Measurements from ENCODE around the gene DUSP16.
A peak's percentile ranks its signal among the peaks of the same experiment; 100 is the strongest.
"Not testable (repeated sequence)": the region's sequence is repeated elsewhere in the genome, so short reads cannot be mapped to it uniquely, and the experiment has no call there.

The DUSP16 gene, protein sequence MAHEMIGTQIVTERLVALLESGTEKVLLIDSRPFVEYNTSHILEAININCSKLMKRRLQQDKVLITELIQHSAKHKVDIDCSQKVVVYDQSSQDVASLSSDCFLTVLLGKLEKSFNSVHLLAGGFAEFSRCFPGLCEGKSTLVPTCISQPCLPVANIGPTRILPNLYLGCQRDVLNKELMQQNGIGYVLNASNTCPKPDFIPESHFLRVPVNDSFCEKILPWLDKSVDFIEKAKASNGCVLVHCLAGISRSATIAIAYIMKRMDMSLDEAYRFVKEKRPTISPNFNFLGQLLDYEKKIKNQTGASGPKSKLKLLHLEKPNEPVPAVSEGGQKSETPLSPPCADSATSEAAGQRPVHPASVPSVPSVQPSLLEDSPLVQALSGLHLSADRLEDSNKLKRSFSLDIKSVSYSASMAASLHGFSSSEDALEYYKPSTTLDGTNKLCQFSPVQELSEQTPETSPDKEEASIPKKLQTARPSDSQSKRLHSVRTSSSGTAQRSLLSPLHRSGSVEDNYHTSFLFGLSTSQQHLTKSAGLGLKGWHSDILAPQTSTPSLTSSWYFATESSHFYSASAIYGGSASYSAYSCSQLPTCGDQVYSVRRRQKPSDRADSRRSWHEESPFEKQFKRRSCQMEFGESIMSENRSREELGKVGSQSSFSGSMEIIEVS

DNA sequence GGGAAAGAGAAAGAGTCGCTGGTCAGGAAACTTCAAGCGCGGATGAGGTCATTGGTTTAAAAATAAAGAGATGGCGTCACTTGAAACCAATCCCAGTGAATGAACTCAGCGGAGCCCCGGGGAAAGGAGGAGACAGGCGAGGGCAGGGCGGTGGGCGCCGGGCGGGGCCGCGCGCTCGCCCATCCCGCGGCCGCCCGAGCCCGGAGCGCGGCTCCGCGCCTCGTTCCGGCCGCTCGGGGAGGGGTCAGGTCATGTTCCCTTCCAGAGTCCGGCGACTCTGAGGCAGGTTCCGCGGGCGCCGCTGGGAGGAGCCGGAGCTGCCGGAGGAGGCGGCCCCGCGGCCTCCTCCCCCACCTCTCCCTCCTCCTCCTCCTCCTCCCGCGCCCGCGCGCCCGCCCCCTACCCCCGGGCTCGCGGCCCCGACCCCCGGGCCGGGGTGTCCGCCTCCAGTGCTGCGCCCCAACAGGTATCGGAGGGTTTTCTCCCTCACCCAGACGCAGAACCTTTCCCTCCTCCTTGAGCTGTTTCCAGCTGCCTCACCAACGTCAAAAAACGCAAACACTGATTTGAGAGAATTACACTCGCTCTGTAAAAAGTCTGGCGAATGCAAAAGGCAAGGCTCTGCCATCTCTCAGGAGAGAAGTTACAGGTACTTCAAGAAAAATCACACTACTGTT lies at the start of gene DUSP16:
Gene DUSP16 (minus strand): TSS at position 279 of the 677 bp plus-strand sequence. CDS start 41,765 bp downstream, outside the sequence.
- peak; percentile 40 to 59 (median 46) for DNase-seq

DNA sequence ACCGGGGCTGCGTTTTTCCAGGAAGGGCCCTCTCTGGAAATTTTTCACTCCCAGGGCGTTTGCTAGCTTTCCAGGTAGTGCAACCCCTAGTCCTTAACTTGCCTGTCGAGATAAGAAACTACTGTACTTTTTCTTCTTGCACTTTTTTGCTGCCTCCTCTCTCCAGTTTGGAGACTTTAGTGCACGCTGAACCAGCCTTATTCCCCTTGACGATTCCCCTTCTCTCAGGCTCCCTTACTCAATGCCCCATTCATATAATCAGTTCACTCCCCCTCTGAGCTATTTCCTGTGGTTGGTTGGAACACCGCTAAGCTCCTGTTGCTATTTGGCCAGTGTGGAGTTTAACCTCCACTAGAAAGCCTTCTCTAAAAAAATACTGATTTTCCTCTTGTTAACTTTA lies 49.7 kb upstream of the DUSP16 start:
- no peak for DNase-seq

DNA sequence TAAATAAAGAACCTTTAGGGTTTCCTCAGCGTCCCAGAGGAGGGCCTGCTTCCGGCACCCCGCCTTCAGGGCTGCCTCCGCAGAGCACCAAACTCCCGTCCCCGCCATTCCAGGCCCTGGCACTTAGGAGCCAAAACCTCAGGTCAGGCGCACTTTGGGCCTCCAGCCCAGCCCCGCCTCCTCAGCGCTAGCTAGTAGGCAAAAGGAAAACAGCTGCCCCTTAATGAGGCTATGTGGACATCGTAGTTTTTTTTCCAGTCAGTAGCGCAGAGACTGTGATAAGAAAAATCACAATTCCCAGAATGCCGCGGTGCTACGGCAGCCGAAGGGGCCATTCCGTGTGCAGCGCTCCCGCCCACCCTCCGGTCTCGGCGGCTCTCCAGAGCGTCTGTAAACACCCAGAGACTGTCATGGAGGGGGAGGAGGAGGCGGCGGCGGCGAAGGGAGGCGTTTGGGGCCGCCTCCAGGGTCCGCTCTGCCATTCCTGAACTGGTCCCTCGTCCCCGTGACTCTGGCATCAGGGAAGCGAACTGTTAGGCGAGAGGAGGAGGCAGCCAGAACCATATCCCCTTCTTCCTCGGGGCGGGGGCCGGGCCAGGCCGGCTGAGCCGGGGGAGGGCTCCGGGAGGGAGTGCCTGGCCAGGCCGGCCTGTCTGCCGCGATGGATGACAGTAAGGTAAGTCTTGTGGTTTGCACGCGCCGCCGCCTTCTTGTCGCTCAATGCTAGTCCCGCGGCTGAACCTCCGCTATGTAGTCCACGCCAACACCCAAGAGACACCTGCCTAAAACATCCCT lies 49.0 kb upstream of the DUSP16 start, which contains the start of gene CREBL2:
Gene CREBL2 (plus strand): TSS at position 365 of the 795 bp plus-strand sequence. CDS start 297 bp downstream, at position 662.
- DNase-seq = peak; percentile 52 to 68 (median 66)

DNA sequence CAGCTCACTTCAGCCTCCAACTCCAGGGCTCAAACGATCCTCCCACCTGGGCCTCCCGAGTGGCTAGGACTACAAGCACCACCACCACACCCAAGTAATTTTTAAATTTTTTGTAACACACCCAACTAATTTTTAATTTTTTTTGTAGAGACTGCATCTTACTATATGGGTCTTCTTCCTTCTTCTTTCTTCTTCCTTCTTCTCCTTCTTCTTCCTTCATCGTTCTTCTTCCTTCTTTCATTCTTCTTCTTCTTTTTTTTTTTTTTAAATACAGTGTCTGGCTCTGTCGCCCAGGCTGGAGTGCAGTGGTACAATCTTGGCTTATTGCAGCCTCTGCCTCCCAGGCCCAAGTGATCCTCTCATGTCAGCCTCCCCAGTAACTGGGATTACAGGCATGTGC lies 48.0 kb upstream of the DUSP16 start:
- DNase-seq = no peak

DNA sequence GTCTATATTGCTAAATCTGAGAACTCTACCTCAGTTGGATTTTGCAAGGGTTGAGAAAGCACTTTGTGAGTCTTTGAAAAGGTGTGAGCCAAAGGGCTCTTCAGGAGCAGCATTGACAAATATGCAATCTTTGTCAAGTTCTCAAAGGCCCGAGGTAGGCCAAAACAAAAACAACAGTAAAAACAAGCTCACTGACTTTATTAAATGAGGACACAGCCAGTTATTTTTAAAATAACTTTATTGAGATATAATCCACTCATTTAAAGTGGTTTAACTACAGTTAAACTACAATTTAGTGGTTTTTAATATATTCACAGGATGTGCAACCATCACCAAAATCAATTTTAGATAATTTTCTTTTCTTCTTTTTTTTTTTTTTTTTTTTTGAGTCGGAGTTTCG lies 47.0 kb upstream of the DUSP16 start:
- DNase-seq = no peak

DNA sequence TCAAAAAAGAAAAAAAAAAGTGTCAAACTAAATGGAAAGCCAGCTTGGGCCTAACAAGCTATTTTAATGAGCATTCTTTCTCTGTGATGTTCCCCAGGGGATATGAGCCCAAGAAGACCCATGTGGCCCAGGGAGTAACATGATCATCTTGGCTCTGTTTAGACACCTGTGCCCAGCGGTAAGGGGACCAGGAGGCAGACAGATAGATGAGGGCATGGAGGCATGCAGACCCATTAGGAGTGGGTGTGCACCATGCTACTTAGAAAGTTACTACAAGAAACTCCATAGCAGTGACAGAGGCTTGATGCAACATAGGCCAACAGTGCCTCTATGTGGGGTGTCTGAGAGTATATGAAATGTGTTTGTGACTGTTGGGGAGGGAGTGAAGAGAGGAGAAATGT lies 45.9 kb upstream of the DUSP16 start:
- no peak for DNase-seq

DNA sequence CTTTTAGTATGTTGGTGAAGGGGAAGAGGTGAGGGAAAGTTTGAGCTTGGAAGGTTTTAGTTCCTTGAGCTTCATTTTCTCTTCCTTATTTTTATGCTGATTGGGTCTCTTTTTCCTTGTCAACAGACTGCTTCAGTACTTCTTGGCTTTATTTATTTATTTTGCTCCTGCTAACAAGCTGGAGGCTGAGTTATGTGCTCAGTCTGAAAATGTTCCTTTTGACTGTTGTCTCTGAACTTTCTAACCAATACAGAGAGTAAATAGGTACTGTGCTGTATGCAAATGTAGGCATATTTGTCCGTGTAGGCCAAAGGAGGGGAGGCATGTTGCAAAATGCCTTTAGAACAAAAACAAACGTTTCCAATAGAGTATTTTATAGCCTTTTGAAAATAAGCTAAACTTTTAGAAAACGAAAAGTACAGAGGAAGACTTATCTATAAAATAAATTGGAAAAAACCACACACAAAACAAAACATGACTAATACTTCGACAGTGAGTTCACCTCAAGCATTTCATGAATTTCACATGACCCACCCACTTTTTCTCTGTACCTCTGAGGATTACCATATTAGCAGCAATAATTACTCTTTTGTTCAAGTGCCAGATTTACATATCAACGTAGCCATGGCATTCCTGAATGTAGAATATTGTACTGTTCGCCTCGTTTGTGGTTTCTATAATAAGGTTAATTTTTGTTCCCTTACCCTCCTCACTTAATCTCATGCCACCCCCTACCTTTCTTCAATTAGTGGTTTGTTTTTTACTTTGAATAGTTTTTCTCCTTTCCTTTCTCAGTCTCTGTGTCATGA lies 44.3 kb upstream of the DUSP16 start:
- DNase-seq = no peak

DNA sequence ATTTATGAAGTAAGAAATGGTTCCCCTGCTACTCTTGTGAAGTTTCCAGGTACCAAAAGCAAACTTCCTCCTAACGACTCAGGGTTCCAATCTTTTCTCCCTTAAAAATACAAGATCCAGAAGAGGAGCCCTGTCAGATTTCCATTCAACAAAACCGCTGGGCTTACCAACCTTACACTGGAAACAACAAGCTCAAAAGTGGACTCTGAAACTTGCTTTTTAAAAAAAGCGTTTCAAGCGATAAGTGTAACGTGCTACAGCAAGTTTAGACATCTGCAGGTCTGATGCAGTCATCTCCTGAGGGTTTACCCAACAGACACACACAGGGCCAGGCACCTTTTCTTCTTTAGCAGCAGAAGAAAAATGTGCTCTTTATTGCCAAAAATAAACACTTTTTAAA lies 42.1 kb upstream of the DUSP16 start:
- DNase-seq = no peak

DNA sequence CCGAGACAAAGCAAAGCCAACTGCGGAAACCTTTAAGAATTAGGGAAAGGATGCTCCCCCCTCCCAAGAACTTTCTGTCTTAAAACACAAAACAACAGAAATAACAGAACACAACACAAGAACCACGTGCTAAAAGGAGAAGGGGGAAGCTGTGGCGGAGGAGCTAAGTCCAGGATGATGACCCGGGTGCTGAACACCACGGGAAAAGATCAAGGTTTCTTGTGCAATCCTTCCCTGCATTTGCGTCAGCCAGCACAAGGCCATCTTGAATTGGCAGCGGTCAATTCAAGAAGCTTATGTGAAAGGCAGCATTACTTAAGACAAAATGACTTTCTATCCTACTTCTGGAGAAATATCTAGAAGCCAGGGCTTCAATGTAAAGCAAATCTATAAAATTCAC lies 38.0 kb upstream of the DUSP16 start:
- DNase-seq = no peak

DNA sequence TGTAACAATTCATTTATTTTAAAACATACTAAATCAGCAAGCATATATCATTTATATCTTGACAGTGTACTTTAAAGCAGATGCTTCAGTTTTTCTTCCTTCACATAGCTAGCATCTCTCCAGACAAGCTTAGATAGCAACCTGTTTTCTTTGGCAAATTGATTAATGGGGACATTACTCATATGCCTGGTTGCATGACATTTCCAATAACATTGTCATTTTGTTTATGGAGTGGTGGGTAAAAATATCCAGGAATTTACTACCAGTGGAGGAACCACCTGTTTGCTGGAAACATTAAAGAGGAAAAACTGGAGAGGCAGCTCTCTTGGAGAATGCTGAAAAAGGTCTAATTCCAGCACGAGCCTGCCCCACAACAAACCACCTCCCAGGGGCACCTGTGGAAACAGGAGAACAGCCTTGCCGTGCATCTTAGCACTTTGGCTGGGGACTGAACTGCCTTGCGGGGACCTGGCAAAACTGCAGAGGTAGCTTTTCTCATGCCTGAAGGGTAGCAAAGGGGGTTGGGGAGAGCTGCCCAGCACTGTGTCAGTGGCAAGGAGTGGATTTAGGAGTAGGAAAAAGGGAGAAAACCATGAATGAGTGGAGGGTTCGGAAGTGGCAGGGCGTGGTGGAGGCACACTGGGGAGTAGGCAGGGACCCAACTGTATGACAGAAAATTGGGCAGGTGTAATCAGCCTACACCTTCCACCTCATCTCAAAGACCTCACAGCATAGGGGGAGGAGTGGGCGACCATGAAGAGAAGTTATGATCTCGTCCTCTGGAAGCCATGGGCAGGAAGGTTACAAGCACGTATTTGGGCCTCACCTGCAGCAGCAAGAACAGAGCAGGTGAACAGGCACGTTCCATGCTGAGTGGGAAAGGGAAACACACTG lies 37.3 kb upstream of the DUSP16 start:
- no peak for DNase-seq

DNA sequence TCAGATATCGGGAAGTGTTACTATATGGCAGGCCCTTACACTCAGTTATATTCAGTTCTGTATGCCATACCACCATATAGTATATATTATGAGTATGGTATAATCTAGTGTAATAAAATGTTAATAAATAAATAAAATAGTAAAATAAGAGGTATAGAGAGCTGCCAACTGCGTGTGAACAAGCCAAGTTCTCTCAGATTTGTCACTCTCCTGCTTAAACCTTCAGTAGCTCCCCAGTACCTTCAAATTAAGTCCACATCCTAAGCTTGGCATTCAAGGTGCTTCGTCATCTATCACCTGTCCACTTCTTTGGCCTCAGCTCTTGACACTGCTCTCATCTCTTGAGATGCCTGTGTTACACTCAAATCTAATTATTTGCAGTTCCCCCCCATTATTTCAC lies 36.2 kb upstream of the DUSP16 start:
- DNase-seq = no peak

DNA sequence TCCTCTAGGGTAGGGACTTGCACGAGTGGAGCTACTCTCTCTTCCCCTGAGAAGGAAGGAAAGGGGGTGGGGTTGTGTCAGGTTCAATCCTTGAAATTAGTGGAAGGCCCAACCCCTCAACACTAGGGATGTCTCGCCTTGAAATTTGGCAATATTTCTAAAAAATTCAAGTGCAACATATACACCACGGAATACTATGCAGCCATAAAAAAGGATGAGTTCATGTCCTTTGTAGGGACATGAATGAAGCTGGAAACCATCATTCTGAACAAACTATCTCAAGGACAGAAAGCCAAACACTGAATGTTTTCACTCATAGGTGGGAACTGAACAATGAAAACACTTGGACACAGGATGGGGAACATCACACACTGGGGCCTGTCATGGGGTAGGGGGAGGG lies 33.9 kb upstream of the DUSP16 start:
- DNase-seq = not testable (repeated sequence)

DNA sequence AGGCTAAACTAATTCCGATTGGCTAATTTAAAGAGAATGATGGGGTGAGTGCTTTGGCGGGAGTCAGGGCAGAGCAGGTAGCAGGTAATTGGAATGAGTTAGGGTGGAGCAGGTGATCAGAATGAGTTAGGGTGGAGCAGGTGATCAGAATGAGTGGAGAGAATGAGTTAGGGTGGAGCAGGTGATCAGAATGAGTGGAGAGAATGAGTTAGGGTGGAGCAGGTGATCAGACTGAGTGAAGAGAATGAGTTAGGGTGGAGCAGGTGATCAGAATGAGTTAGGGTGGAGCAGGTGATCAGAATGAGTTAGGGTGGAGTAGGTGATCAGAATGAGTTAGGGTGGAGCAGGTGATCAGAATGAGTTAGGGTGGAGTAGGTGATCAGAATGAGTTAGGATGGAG lies 33.3 kb upstream of the DUSP16 start:
- DNase-seq = not testable (repeated sequence)

DNA sequence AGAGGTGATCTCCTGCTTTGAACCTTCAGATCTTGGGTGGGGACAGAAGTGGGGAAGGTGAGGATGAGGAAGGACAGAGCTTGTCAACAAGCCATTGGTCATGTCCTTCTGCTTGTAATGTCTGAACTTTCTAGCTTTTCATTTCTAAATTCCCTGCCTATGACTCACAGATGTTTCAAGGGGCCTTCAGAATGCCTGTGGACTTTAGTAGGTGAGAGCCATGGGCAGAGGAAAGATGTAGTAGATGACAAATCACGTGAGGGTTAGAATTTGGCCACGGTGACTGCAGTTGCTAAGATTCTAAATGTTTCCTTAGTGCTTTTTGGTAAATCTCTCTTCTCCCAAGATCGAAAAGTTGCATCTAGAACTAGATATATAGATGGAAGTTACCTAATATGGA lies 30.3 kb upstream of the DUSP16 start:
- no peak for DNase-seq

DNA sequence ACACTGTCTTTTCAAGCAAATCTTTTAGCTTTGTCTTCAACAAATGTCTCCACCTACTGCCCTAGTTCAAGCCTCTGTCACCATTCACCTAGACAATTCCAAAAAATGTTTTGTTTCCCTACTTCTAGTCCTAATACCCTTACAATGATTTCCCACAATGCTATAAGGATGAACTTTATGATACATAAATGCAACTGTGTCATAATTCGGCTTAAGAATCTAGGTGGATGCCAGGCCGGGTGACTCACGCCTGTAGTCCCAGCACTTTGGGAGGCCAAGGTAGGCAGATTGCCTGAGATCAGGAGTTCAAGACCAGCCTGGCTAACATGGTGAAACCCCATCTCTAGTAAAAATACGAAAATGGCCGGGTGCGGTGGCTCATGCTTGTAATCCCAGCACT lies 28.3 kb upstream of the DUSP16 start:
- no peak for DNase-seq

DNA sequence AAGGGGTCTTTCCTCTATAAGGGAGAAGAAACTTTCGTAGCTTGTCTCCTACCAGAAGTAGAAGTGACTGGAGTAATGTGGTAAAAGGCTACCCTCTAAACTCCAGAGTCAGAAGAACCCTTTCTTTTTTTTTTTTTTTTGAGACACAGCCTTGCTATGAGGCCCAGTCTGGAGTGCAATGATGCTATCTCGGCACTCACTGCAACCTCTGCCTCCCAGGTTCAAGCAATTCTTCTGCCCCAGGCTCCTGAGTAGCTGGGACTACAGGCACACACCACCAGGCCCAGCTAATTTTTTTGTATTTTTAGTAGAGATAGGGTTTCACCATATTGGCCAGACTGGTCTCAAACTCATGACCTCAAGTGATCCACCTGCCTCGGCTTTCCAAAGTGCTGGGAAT lies 25.8 kb upstream of the DUSP16 start:
- not testable (repeated sequence) for DNase-seq

DNA sequence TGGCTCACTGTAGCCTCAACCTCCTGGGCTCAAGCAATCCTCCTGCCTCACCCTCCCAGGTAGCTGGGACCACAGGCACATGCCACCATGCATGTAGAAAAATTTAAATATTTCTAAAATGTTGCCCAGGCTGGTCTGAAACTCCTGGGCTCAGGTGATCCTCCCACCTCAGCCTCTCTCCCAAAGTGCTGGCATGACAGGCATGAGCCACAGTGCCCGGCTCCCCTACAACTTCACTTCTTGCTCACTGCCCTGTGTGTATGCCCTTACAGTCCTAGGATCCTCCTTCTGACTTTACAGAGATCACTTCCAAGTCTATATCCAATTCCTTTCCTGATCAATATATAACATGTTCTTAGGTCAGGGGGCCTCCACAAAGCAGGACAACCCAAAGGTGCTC lies 25.2 kb upstream of the DUSP16 start:
- no peak for DNase-seq

DNA sequence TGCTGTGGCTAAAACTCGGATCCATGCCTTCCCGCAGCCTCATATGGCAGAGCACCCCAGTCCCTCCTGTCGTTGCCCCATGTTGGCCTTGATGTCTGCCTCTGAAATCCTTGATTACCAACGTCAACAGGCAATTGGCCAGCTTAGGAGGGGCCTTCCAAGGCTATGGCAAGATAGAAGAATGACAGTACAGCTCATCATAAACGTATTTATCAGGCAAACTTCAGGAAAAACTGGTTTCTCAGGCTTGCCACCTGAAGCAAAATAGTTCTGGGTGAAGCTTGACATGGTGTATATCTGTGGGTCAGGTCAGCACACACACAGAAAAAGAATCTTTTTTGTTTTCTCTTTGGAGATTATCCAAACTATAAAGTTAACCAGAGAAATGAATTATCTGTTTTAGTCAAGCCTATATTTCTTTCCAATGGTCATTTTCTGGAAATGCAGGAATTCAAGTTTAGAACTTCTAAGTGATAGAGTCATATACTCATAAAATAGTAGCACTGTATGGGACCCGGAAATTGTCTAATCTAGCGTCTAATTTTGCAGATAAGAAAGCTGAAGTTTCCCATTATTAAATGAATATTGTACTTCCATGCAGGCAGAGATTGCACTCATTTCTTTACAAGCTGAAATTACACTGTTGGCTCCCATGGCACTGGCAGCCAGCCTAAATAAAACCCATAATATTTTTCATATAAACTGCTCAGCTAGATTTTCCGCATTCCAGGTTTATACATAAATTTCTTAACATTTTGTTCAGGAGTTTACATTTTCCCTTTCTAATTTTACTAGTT lies 24.4 kb upstream of the DUSP16 start:
- DNase-seq = no peak

DNA sequence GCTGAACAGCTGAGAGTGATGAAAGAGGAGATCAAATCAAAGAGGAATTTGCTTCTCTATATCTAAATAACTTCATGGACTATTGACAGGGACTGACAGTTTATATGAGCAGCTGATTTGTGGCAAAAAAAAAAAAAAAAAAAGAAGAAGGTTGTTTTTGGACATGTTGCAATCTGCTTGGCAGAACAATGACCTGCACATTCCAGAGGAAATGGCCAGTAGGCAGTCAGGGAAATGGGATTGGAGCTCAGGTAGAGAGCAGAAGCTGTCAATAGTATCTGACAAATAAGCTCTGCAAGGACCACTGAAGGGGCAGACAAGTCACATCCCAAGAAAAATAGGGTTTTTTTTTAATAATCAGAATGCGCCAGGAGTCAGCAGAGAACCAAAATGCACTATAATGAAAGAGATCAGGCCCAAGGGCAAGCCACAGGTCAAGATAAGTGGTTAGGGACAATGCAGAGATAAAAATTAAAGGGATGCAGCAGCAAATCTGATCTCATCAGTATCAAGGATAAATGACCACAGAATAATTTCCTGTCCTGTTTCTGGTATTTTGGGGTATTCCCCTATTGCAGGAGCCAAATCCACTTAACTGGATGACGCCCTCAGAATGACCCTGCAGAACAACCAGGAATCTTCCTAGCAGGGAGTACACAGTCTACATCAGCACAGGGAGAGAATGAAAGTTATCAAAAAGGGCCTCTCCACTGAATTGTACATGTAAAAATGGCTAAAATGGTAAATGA lies 22.6 kb upstream of the DUSP16 start:
- no peak for DNase-seq
